K562 (cell line): ENCODE measurements around the gene ANKRD16. TPM values are rescaled to one million over a fixed set of nuclear protein-coding genes. Genes with fewer than 3 reads are reported as not detected.
A peak's percentile ranks its signal among the peaks of the same experiment; 100 is the strongest.

Source experiments
- COPS2 ChIP-seq: fragments of 450-650 bp; conservative IDR thresholded peaks from 2 replicates; pipeline ENCODE4 v1.6.1; 2016; ENCODE audit warnings: mild to moderate bottlenecking, moderate library complexity
- CREB1 ChIP-seq, 2 experiments: sonication (generic) in 1 of 2; formaldehyde crosslinking in 1 of 2; IDR thresholded peaks; 2 replicates each; pipeline versions ENCODE4 v1.6.1 to v1.8.0; 2012 to 2022; ENCODE audit warnings: inconsistent platforms in 1 of 2, mild to moderate bottlenecking in 1 of 2, missing genetic modification reagents in 1 of 2, moderate library complexity in 1 of 2
- EGR1 ChIP-seq: fragments of 450-650 bp; conservative IDR thresholded peaks from 2 replicates; pipeline ENCODE4 v1.6.1; 2017; ENCODE audit warnings: mild to moderate bottlenecking
- ETV5 ChIP-seq: sonication (generic); formaldehyde crosslinking; IDR thresholded peaks from 2 replicates; pipeline ENCODE4 v1.4.0; 2020; ENCODE audit warnings: low read depth, mild to moderate bottlenecking, missing genetic modification reagents
- FOXP1 ChIP-seq: sonication (generic); formaldehyde crosslinking; IDR thresholded peaks from 2 replicates; pipeline ENCODE4 v1.8.0; 2022; ENCODE audit warnings: mild to moderate bottlenecking, missing genetic modification reagents
- HINFP ChIP-seq: fragments of 450-650 bp; conservative IDR thresholded peaks from 2 replicates; pipeline ENCODE4 v1.6.1; 2016; ENCODE audit warnings: missing genetic modification characterization, low read depth, mild to moderate bottlenecking, control low read depth, missing compliant biosample characterization
- MAZ ChIP-seq, 2 experiments: fragments of 450-650 bp in 1 of 2; sonication (generic) in 1 of 2; formaldehyde crosslinking; IDR thresholded peaks in 1 of 2; conservative IDR thresholded peaks in 1 of 2; 2 replicates each; pipeline versions ENCODE4 v1.4.0 to v1.5.0; 2020; ENCODE audit warnings: mild to moderate bottlenecking in 1 of 2, missing genetic modification reagents in 1 of 2
- MYC ChIP-seq, 2 experiments: fragments of 250-450 bp in 1 of 2; sonication (Bioruptor Pico) in 1 of 2; IDR thresholded peaks; 2 replicates each; pipeline versions ENCODE4 v1.5.1 to v1.6.1; 2012 to 2021; ENCODE audit warnings: low read depth in 2 of 2, borderline replicate concordance in 1 of 2, improper control_type of control experiment in 1 of 2, low read length in 1 of 2, mild to moderate bottlenecking in 1 of 2, moderate library complexity in 1 of 2
- NRF1 ChIP-seq, 2 experiments: fragments of 450-650 bp; IDR thresholded peaks in 1 of 2; conservative IDR thresholded peaks in 1 of 2; 2 replicates each; pipeline ENCODE4 v1.6.1; 2014; ENCODE audit warnings: mild to moderate bottlenecking in 2 of 2
- SIN3A ChIP-seq, 2 experiments: fragments of 150-350 bp in 1 of 2; IDR thresholded peaks; 2 replicates each; pipeline ENCODE4 v1.6.1; 2011 to 2016; ENCODE audit warnings: borderline replicate concordance in 2 of 2, low read depth in 2 of 2, low read length in 2 of 2, mild to moderate bottlenecking in 2 of 2, moderate library complexity in 2 of 2; ENCODE audit not compliant: control insufficient read depth in 1 of 2
- SMC3 ChIP-seq: conservative IDR thresholded peaks from 2 replicates; pipeline ENCODE4 v1.6.1; 2011; ENCODE audit warnings: low read depth, low read length, improper control_type of control experiment; ENCODE audit not compliant: insufficient read depth
- TBP ChIP-seq: optimal IDR thresholded peaks from 2 replicates; pipeline ENCODE3; 2011; ENCODE audit warnings: low read depth, low read length, improper control_type of control experiment
- UBTF ChIP-seq, 2 experiments: IDR thresholded peaks; 2 replicates each; pipeline ENCODE4 v1.6.1; 2012; ENCODE audit warnings: improper control_type of control experiment in 2 of 2, low read depth in 2 of 2, low read length in 2 of 2, borderline replicate concordance in 1 of 2
- ZBTB7A ChIP-seq: IDR thresholded peaks from 2 replicates; pipeline ENCODE4 v1.6.1; 2011; ENCODE audit warnings: low read depth, mild to moderate bottlenecking, low read length, moderate library complexity, borderline replicate concordance; ENCODE audit not compliant: control insufficient read depth
- ZNF518B ChIP-seq: fragments of 250-450 bp; sonication (Bioruptor Pico); IDR thresholded peaks from 2 replicates; pipeline ENCODE4 v1.5.0; 2021; ENCODE audit warnings: mild to moderate bottlenecking, moderate library complexity
- ZNF551 ChIP-seq: fragments of 250-450 bp; sonication (Bioruptor Pico); IDR thresholded peaks from 2 replicates; pipeline ENCODE4 v1.5.0; 2021; ENCODE audit warnings: mild to moderate bottlenecking, moderate library complexity
- polyA plus RNA-seq, 8 experiments: library from polyadenylated mRNA; depleted of rRNA in 4 of 8; stranded (reverse) in 5 of 8; unstranded in 3 of 8; fragments of >200 nt; fragmentation: Nextera tagmentation in 2 of 8; fragmentation: Illumina TruSeq in 1 of 8; extraction: Ambion mirVana in 2 of 8; extraction: Trizol in 1 of 8; gene quantifications; 2 replicates each; pipeline versions ENCODE4 v1.2.1 to v1.2.3, GENCODE V29; 2011 to 2014; ENCODE audit warnings: inconsistent platforms in 1 of 8, missing spikeins in 1 of 8
- total RNA-seq, 7 experiments: library from RNA; depleted of rRNA in 6 of 7; stranded (reverse); fragments of >200 nt in 6 of 7; fragmentation: Illumina TruSeq in 2 of 7; extraction: Trizol in 2 of 7; gene quantifications; 2 replicates each; pipeline versions ENCODE4 v1.2.1 to v1.2.3, GENCODE V29; 2011 to 2021; ENCODE audit warnings: low replicate concordance in 1 of 7

Gene ANKRD16
- total and polyA plus RNA-seq, 9 of the 15 experiments (the other 6 are each of a cell fraction or from before 2014, with no cell fraction given), result 1.5 to 16.0 (median 9.5) TPM

- TF ChIP-seq ZNF518B (CRISPR knock-in tag) (no peak), COPS2 (no peak), MYC (IDR thresholded peaks at IDR 0.05; ENCODE audit: low read depth, low read length) (peak; percentile 86), MYC (CRISPR knock-in tag; IDR thresholded peaks at IDR 0.05; ENCODE audit: borderline replicate concordance, low read depth) (no peak), EGR1 (peak; percentile 24), FOXP1 (peak; percentile 76; the same call in 1 of the 2 replicates), ETV5 (peak; percentile 82), TBP (peak; percentile 69), ZNF551 (CRISPR knock-in tag) (no peak), MAZ (CRISPR knock-in tag; conservative IDR thresholded peaks at IDR 0.05 in 1 of 2, IDR thresholded peaks at IDR 0.05 in 1 of 2) (peak; percentile 83 to 94), HINFP (tag) (no peak), UBTF (IDR thresholded peaks at IDR 0.05; ENCODE audit: borderline replicate concordance in 1 of 2, low read depth in 2 of 2, low read length in 2 of 2) (peak in 1 of 2 experiments; percentile 39; a peak in 2 of 4 replicates), SIN3A (IDR thresholded peaks at IDR 0.05; ENCODE audit: borderline replicate concordance in 2 of 2, control insufficient read depth in 1 of 2, low read depth in 2 of 2, low read length in 2 of 2) (peak; percentile 52 to 75; a peak in 3 of 4 replicates), ZBTB7A (peak; percentile 62; the same call in 1 of the 2 replicates), NRF1 (conservative IDR thresholded peaks at IDR 0.05 in 1 of 2, IDR thresholded peaks at IDR 0.05 in 1 of 2) (peak; percentile 74 to 78), SMC3 (0 out of 2 replicates have a peak, but pooled peaks have one; percentile 13), CREB1 (IDR thresholded peaks at IDR 0.05) (peak; percentile 76), CREB1 (CRISPR knock-in tag; IDR thresholded peaks at IDR 0.05) (peak; percentile 75)
These were observed at the start of gene ANKRD16, which contains the start of gene FBH1 (continued) for GRCh38 chr10:5889624-5890451.
